Caco-2 (cell line): ENCODE measurements around the gene ACACA. TPM values are rescaled to one million over a fixed set of nuclear protein-coding genes. Genes with fewer than 3 reads are reported as not detected.

Source experiments
- BruUV-seq: library from RNA; stranded (reverse); fragments of 400-500 nt; replicated peaks from 2 replicates; lab custom pipeline; 2021; lab: Mats Ljungman, UMichigan
- CTCF ChIA-PET: fragments of 300-600 bp; sonication (Branson Sonifier 250); formaldehyde crosslinking; loops from one replicate; lab custom pipeline; 2022; ENCODE audit warnings: antibody characterized with exemption; lab: Charles Lee
- POLR2A ChIA-PET: fragments of 300-600 bp; sonication (Branson Sonifier 250); formaldehyde crosslinking; loops from one replicate; lab custom pipeline; 2022; ENCODE audit warnings: antibody characterized with exemption; lab: Charles Lee
- DNase-seq, 2 experiments: peaks; one replicate each; pipeline versions ENCODE4 v3.0.0 to v3.0.0-alpha.2; 2020 to 2022
- H3K27me3 ChIP-seq: replicated peaks from 2 replicates; pipeline ENCODE4 v1.6.0; 2011; ENCODE audit warnings: low read length; ENCODE audit not compliant: control insufficient read depth, insufficient read depth
- H3K36me3 ChIP-seq: 2 replicates; pipeline ENCODE4 v1.5.1; 2011; ENCODE audit warnings: low read length; ENCODE audit not compliant: control insufficient read depth, insufficient read depth
- H3K4me1 ChIP-seq: fragments of 250-450 bp; sonication (Bioruptor Pico); 2 replicates; pipeline ENCODE4 v1.5.1; 2020; ENCODE audit warnings: mild to moderate bottlenecking
- H3K4me3 ChIP-seq: 2 replicates; pipeline ENCODE4 v1.5.1; 2011; ENCODE audit warnings: low read depth, mild to moderate bottlenecking, control low read depth, low read length
- H3K9me3 ChIP-seq: fragments of 250-450 bp; sonication (Bioruptor Pico); 2 replicates; pipeline ENCODE4 v1.5.1; 2020; ENCODE audit warnings: mild to moderate bottlenecking, moderate library complexity
- H3K27ac Mint-ChIP-seq: one replicate; pipeline ENCODE4 v1.8.0; 2022; ENCODE audit warnings: mixed read lengths; ENCODE audit not compliant: unreplicated experiment
- H3K27me3 Mint-ChIP-seq: one replicate; pipeline ENCODE4 v1.8.0; 2022; ENCODE audit warnings: mixed read lengths; ENCODE audit not compliant: insufficient read depth, unreplicated experiment
- H3K36me3 Mint-ChIP-seq: one replicate; pipeline ENCODE4 v1.8.0; 2022; ENCODE audit warnings: mild to moderate bottlenecking, mixed read lengths; ENCODE audit not compliant: insufficient read depth, unreplicated experiment
- H3K4me1 Mint-ChIP-seq: one replicate; pipeline ENCODE4 v1.8.0; 2022; ENCODE audit warnings: low read depth, mixed read lengths; ENCODE audit not compliant: unreplicated experiment
- H3K4me3 Mint-ChIP-seq: one replicate; pipeline ENCODE4 v1.8.0; 2022; ENCODE audit warnings: mild to moderate bottlenecking, moderate library complexity, mixed read lengths; ENCODE audit not compliant: unreplicated experiment
- H3K9me3 Mint-ChIP-seq: one replicate; pipeline ENCODE4 v1.8.0; 2022; ENCODE audit warnings: mixed read lengths; ENCODE audit not compliant: unreplicated experiment
- CTCF ChIP-seq, 2 experiments: fragments of 200-600 bp in 1 of 2; IDR thresholded peaks; 1 replicate in 1 of 2; 2 replicates in 1 of 2; pipeline versions ENCODE4 v1.5.1 to v1.8.0; 2011 to 2022; ENCODE audit warnings: antibody characterized with exemption in 1 of 2, control low read depth in 1 of 2, inconsistent platforms in 1 of 2, low read depth in 1 of 2, low read length in 1 of 2, mild to moderate bottlenecking in 1 of 2, moderate library complexity in 1 of 2; ENCODE audit not compliant: insufficient read depth in 1 of 2, severe bottlenecking in 1 of 2, unreplicated experiment in 1 of 2
- intact Hi-C: fragments of 100-400 bp; cut with micrococcal nuclease; formaldehyde crosslinking; loops from one replicate; pipeline ENCODE4 v1.10.0; 2022; ENCODE audit not compliant: unreplicated experiment
- total RNA-seq: library from RNA; stranded (reverse); gene quantifications from 2 replicates; pipeline ENCODE4 v1.2.3, GENCODE V29; 2022

ACACA gene
- total RNA-seq, 1 experiment from 2014 or later: 108 TPM

- BruUV-seq: no TSS peak
- Histone ChIP-seq H3K36me3 (no peaks in the 10 kb centered on the region), H3K9me3 (no peaks in the 10 kb centered on the region), H3K4me3 (no peak overlapping the region), H3K27me3 (no peaks in the 10 kb centered on the region), H3K4me1 (no peaks in the 10 kb centered on the region)
- Mint-ChIP-seq H3K36me3 (peaks cover 11% of the 10 kb centered on the region), H3K27ac (no peak overlapping the region), H3K4me1 (no peaks in the 10 kb centered on the region), H3K27me3 (no peaks in the 10 kb centered on the region), H3K9me3 (no peaks in the 10 kb centered on the region), H3K4me3 (no peak overlapping the region)
- ChIA-PET CTCF (no interaction called here), POLR2A (no interaction called here)
- TF ChIP-seq CTCF (IDR thresholded peaks at IDR 0.05; ENCODE audit: insufficient read depth in 1 of 2, low read depth in 1 of 2, low read length in 1 of 2, severe bottlenecking in 1 of 2, unreplicated experiment in 1 of 2): no peak
- intact Hi-C loops: no loop called here
- DNase-seq: no peak
These were observed 88.8 kb downstream of the ACACA start for GRCh38 chr17:37317867-37318266.

GRCh38 chr17:37315601-37316000 lies 91.0 kb downstream of the ACACA start:
- H3K27me3 ChIP-seq: no peaks in the 10 kb centered on the region
- no peaks in the 10 kb centered on the region for H3K4me1 ChIP-seq
- Mint-ChIP-seq H3K36me3 (peaks cover 11% of the 10 kb centered on the region), H3K4me1 (peaks cover 20% of the 10 kb centered on the region), H3K9me3 (peaks cover 7% of the 10 kb centered on the region), H3K27me3 (no peaks in the 10 kb centered on the region), H3K27ac (no peak overlapping the region), H3K4me3 (no peak overlapping the region)
- H3K9me3 ChIP-seq: no peaks in the 10 kb centered on the region
- no peak for DNase-seq
- no TSS peak for BruUV-seq
- H3K36me3 ChIP-seq: no peaks in the 10 kb centered on the region
- TF ChIP-seq CTCF (IDR thresholded peaks at IDR 0.05; ENCODE audit: insufficient read depth in 1 of 2, low read depth in 1 of 2, low read length in 1 of 2, severe bottlenecking in 1 of 2, unreplicated experiment in 1 of 2): no peak
- ChIA-PET POLR2A (no interaction called here), CTCF (no interaction called here)
- H3K4me3 ChIP-seq: no peak overlapping the region
- intact Hi-C loops: no loop called here

GRCh38 chr17:37312137-37312923 lies 94.3 kb downstream of the ACACA start:
- H3K36me3 Mint-ChIP-seq: peaks cover 15% of the 10 kb centered on the region
- DNase-seq: no peak
- H3K27me3 ChIP-seq: no peaks in the 10 kb centered on the region
- TF ChIP-seq CTCF (IDR thresholded peaks at IDR 0.05; ENCODE audit: insufficient read depth in 1 of 2, low read depth in 1 of 2, low read length in 1 of 2, severe bottlenecking in 1 of 2, unreplicated experiment in 1 of 2): no peak
- intact Hi-C loops: no loop called here
- H3K4me1 Mint-ChIP-seq: peaks cover 20% of the 10 kb centered on the region
- H3K27me3 Mint-ChIP-seq: no peaks in the 10 kb centered on the region
- H3K4me3 Mint-ChIP-seq: no peak overlapping the region
- H3K4me3 ChIP-seq: no peak overlapping the region
- POLR2A ChIA-PET: no interaction called here
- H3K9me3 Mint-ChIP-seq: peaks cover 7% of the 10 kb centered on the region
- no peaks in the 10 kb centered on the region for H3K4me1 ChIP-seq
- no TSS peak for BruUV-seq
- CTCF ChIA-PET: no interaction called here
- H3K36me3 ChIP-seq: peaks cover under 1% of the 10 kb centered on the region; the same call in 1 of the 2 replicates
- H3K9me3 ChIP-seq: no peaks in the 10 kb centered on the region
- H3K27ac Mint-ChIP-seq: no peak overlapping the region
